ENCODE data around the gene FAM120A. TPM values are rescaled to one million over a fixed set of nuclear protein-coding genes. Genes with fewer than 3 reads are reported as not detected.

The FAM120A gene
- total RNA-seq, 1 donor from 2014 or later = 142 TPM

GRCh38 chr9:93473411-93473810 is 21.9 kb downstream of the FAM120A start:
- no peak for DNase-seq (ENCODE audit: low read depth)

GRCh38 chr9:93475108-93475507 is 23.6 kb downstream of the FAM120A start:
- no peak for DNase-seq (ENCODE audit: low read depth)

GRCh38 chr9:93475856-93476255 is 24.4 kb downstream of the FAM120A start:
- no peak for DNase-seq (ENCODE audit: low read depth)

- no peak for DNase-seq (ENCODE audit: low read depth)
These were observed 25.4 kb downstream of the FAM120A start for GRCh38 chr9:93476924-93477323.

GRCh38 chr9:93477397-93477796 is 25.9 kb downstream of the FAM120A start:
- DNase-seq (ENCODE audit: low read depth) = no peak

GRCh38 chr9:93479726-93480125 is 28.2 kb downstream of the FAM120A start:
- no peak for DNase-seq (ENCODE audit: low read depth)

- no peak for DNase-seq (ENCODE audit: low read depth)
These were observed 28.8 kb downstream of the FAM120A start for GRCh38 chr9:93480262-93480661.

GRCh38 chr9:93480728-93481324 is 29.3 kb downstream of the FAM120A start:
- DNase-seq (ENCODE audit: low read depth) = no peak

- no peak for DNase-seq (ENCODE audit: low read depth)
These were observed 32.0 kb downstream of the FAM120A start for GRCh38 chr9:93483497-93483896.

GRCh38 chr9:93486268-93486667 is 34.8 kb downstream of the FAM120A start:
- DNase-seq (ENCODE audit: low read depth) = no peak

GRCh38 chr9:93488244-93488643 is 36.8 kb downstream of the FAM120A start:
- DNase-seq (ENCODE audit: low read depth) = no peak

GRCh38 chr9:93491593-93492232 is 40.2 kb downstream of the FAM120A start:
- no peak for DNase-seq (ENCODE audit: low read depth)

- DNase-seq (ENCODE audit: low read depth) = no peak
These were observed 40.8 kb downstream of the FAM120A start for GRCh38 chr9:93492327-93492726.

- DNase-seq (ENCODE audit: low read depth) = no peak
These were observed 42.5 kb downstream of the FAM120A start for GRCh38 chr9:93493949-93494348.

GRCh38 chr9:93496285-93496684 is 44.8 kb downstream of the FAM120A start:
- no peak for DNase-seq (ENCODE audit: low read depth)

- DNase-seq (ENCODE audit: low read depth) = no peak
These were observed 49.2 kb downstream of the FAM120A start for GRCh38 chr9:93500571-93501298.

GRCh38 chr9:93501406-93501805 is 49.9 kb downstream of the FAM120A start:
- DNase-seq (ENCODE audit: low read depth) = peak; percentile 23

GRCh38 chr9:93503381-93503780 is 51.9 kb downstream of the FAM120A start:
- no peak for DNase-seq (ENCODE audit: low read depth)

- no peak for DNase-seq (ENCODE audit: low read depth)
These were observed 54.2 kb downstream of the FAM120A start for GRCh38 chr9:93505541-93506132.

- no peak for DNase-seq (ENCODE audit: low read depth)
These were observed 56.3 kb downstream of the FAM120A start for GRCh38 chr9:93507768-93508167.

GRCh38 chr9:93508207-93508606 is 56.7 kb downstream of the FAM120A start:
- no peak for DNase-seq (ENCODE audit: low read depth)

- DNase-seq (ENCODE audit: low read depth) = no peak
These were observed 57.6 kb downstream of the FAM120A start for GRCh38 chr9:93509084-93509483.

GRCh38 chr9:93510041-93510440 is 58.6 kb downstream of the FAM120A start:
- no peak for DNase-seq (ENCODE audit: low read depth)

All from renal cortical epithelial cell (primary cell).